T-cell (primary cell): ENCODE results near the gene C10orf67. TPM values are rescaled to one million over a fixed set of nuclear protein-coding genes. Genes with fewer than 3 reads are reported as not detected.
"Not testable (repeated sequence)": the region's sequence is repeated elsewhere in the genome, so short reads cannot be mapped to it uniquely, and the experiment has no call there.

Experiments used
- ATAC-seq, 4 experiments: fragments of 200-7000 bp in 3 of 4; fragments of 150-1000 bp in 1 of 4; cut with Tn5 transposase; replicated peaks in 1 of 4; 1 replicate in 3 of 4; 2 replicates in 1 of 4; pipeline ENCODE4 v1.10.0; 2021; ENCODE audit warnings: moderate library complexity in 3 of 4, mild to moderate bottlenecking in 2 of 4, moderate number of reproducible peaks in 1 of 4
- CTCF ChIA-PET, 2 donors: fragments of 300-600 bp; sonication (Branson Sonifier 250); formaldehyde crosslinking; loops; one replicate each; lab custom pipeline; 2022; ENCODE audit warnings: antibody characterized with exemption in 2 of 2; lab: Charles Lee
- POLR2A ChIA-PET, 2 donors: fragments of 300-600 bp; sonication (Branson Sonifier 250); formaldehyde crosslinking; loops; one replicate each; lab custom pipeline; 2022; ENCODE audit warnings: antibody characterized with exemption in 2 of 2; lab: Charles Lee
- DNase-seq, 35 experiments: peaks; one replicate each; pipeline versions ENCODE4 v3.0.0 to v3.0.0-alpha.2; 2013 to 2023
- H3K27ac ChIP-seq: one replicate; pipeline ENCODE4 v1.5.1; 2013; ENCODE audit warnings: low read length
- H3K27me3 ChIP-seq, 2 experiments: replicated peaks in 1 of 2; 1 replicate in 1 of 2; 2 replicates in 1 of 2; pipeline versions ENCODE4 v1.6.1 to v1.7.0; 2013; ENCODE audit warnings: low read length in 1 of 2, mixed read lengths in 1 of 2; ENCODE audit not compliant: control insufficient read depth in 2 of 2, insufficient read depth in 2 of 2; ENCODE audit errors: extremely low read depth in 1 of 2
- H3K36me3 ChIP-seq, 2 donors: 1 replicate in 1 of 2; 2 replicates in 1 of 2; pipeline versions ENCODE4 v1.6.1 to v1.7.0; 2013; ENCODE audit warnings: low read length in 1 of 2; ENCODE audit not compliant: control insufficient read depth in 2 of 2, insufficient read depth in 1 of 2; ENCODE audit errors: extremely low read depth in 1 of 2
- H3K4me1 ChIP-seq, 2 experiments: 1 replicate in 1 of 2; 2 replicates in 1 of 2; pipeline versions ENCODE4 v1.6.1 to v1.7.0; 2013; ENCODE audit warnings: low read length in 2 of 2, mixed read lengths in 1 of 2; ENCODE audit not compliant: insufficient read depth in 2 of 2, control insufficient read depth in 1 of 2; ENCODE audit errors: extremely low read depth in 1 of 2
- H3K4me3 ChIP-seq, 2 donors: 1 replicate in 1 of 2; 2 replicates in 1 of 2; pipeline versions ENCODE4 v1.5.1 to v1.7.0; 2013; ENCODE audit warnings: mild to moderate bottlenecking in 2 of 2, low read length in 1 of 2, moderate library complexity in 1 of 2; ENCODE audit not compliant: control insufficient read depth in 1 of 2; ENCODE audit errors: extremely low read depth in 1 of 2
- H3K9me3 ChIP-seq: 2 replicates; pipeline ENCODE4 v1.7.0; 2013
- H3K27ac Mint-ChIP-seq, 2 donors: one replicate each; pipeline ENCODE4 v1.8.0; 2020 to 2021; ENCODE audit warnings: mild to moderate bottlenecking in 2 of 2, mixed read lengths in 2 of 2
- H3K27me3 Mint-ChIP-seq, 2 donors: one replicate each; pipeline ENCODE4 v1.8.0; 2021 to 2022; ENCODE audit warnings: mixed read lengths in 2 of 2
- H3K36me3 Mint-ChIP-seq: one replicate; pipeline ENCODE4 v1.8.0; 2021; ENCODE audit warnings: mixed read lengths
- H3K4me1 Mint-ChIP-seq, 3 donors: one replicate each; pipeline ENCODE4 v1.8.0; 2020 to 2022; ENCODE audit warnings: mixed read lengths in 3 of 3, mild to moderate bottlenecking in 1 of 3
- H3K4me3 Mint-ChIP-seq, 3 donors: one replicate each; pipeline ENCODE4 v1.8.0; 2020 to 2022; ENCODE audit warnings: mild to moderate bottlenecking in 3 of 3, mixed read lengths in 3 of 3, moderate library complexity in 3 of 3
- H3K9me3 Mint-ChIP-seq, 3 donors: one replicate each; pipeline ENCODE4 v1.8.0; 2020 to 2022; ENCODE audit warnings: mixed read lengths in 3 of 3
- WGBS: methylation state at CpG from one replicate; pipeline ENCODE4 v1.1.5; 2013; ENCODE audit warnings: missing lambda C conversion rate; ENCODE audit not compliant: insufficient coverage; 5-methylcytosine and 5-hydroxymethylcytosine counted together
- total RNA-seq, 35 experiments: library from RNA in 6 of 35; stranded (reverse) in 6 of 35; fragments of 120-200 nt in 1 of 35; gene quantifications; one replicate each; pipeline versions ENCODE4 v1.2.1 to v1.2.4 and lab custom pipeline; 2013 to 2026

The C10orf67 gene
- total RNA-seq, 5 donors from 2014 or later (not counting 1 experiment from before 2014, with no cell fraction given), result 0.13 TPM; not detected in 4

- H3K4me3 Mint-ChIP-seq, result no peak overlapping the region
- Histone ChIP-seq H3K27me3 (peaks cover 2 to 13% of the 10 kb centered on the region in 2 experiments), H3K4me1 (no peaks in the 10 kb centered on the region), H3K27ac (no peak overlapping the region), H3K36me3 (no peaks in the 10 kb centered on the region), H3K9me3 (no peaks in the 10 kb centered on the region), H3K4me3 (no peak overlapping the region)
- no peak for ATAC-seq
- ChIA-PET CTCF (no interaction called here), POLR2A (no interaction called here)
- no peak for DNase-seq
- 80% methylated on average over 1 of the region's 9 CpGs for WGBS
- H3K36me3 Mint-ChIP-seq, result no peaks in the 10 kb centered on the region
- no peaks in the 10 kb centered on the region for H3K9me3 Mint-ChIP-seq
- no peak overlapping the region for H3K27ac Mint-ChIP-seq
- peaks cover 12 to 17% of the 10 kb centered on the region in 2 donors for H3K27me3 Mint-ChIP-seq
- H3K4me1 Mint-ChIP-seq, result no peaks in the 10 kb centered on the region
Measured at GRCh38 chr10:23263441-23264164, 81.0 kb downstream of the C10orf67 start.

GRCh38 chr10:23262928-23263327 is 81.7 kb downstream of the C10orf67 start:
- Histone ChIP-seq H3K27me3 (peaks cover 2 to 13% of the 10 kb centered on the region in 2 experiments), H3K9me3 (no peaks in the 10 kb centered on the region), H3K36me3 (no peaks in the 10 kb centered on the region), H3K4me3 (no peak overlapping the region), H3K27ac (no peak overlapping the region), H3K4me1 (no peaks in the 10 kb centered on the region)
- no peak for DNase-seq
- Mint-ChIP-seq H3K27ac (no peak overlapping the region), H3K4me1 (no peaks in the 10 kb centered on the region), H3K36me3 (no peaks in the 10 kb centered on the region), H3K27me3 (peaks cover 11 to 17% of the 10 kb centered on the region in 2 donors), H3K4me3 (no peak overlapping the region), H3K9me3 (no peaks in the 10 kb centered on the region)
- ChIA-PET CTCF (no interaction called here), POLR2A (no interaction called here)
- no peak for ATAC-seq
- no CpG with 5 or more reads among the region's 2 CpGs for WGBS

GRCh38 chr10:23258516-23258915 is 86.1 kb downstream of the C10orf67 start:
- Histone ChIP-seq H3K9me3 (no peaks in the 10 kb centered on the region), H3K4me1 (no peaks in the 10 kb centered on the region), H3K4me3 (no peak overlapping the region), H3K36me3 (no peaks in the 10 kb centered on the region), H3K27me3 (peaks cover 0 to under 1% of the 10 kb centered on the region in 2 experiments), H3K27ac (no peak overlapping the region)
- ChIA-PET POLR2A (no interaction called here), CTCF (no interaction called here)
- no peak for ATAC-seq
- Mint-ChIP-seq H3K36me3 (no peaks in the 10 kb centered on the region), H3K4me1 (no peaks in the 10 kb centered on the region), H3K4me3 (no peak overlapping the region), H3K27me3 (peaks cover 7 to 19% of the 10 kb centered on the region in 2 donors), H3K27ac (no peak overlapping the region), H3K9me3 (no peaks in the 10 kb centered on the region)
- no peak for DNase-seq
- 83% methylated on average over 1 of the region's 2 CpGs for WGBS

DNA sequence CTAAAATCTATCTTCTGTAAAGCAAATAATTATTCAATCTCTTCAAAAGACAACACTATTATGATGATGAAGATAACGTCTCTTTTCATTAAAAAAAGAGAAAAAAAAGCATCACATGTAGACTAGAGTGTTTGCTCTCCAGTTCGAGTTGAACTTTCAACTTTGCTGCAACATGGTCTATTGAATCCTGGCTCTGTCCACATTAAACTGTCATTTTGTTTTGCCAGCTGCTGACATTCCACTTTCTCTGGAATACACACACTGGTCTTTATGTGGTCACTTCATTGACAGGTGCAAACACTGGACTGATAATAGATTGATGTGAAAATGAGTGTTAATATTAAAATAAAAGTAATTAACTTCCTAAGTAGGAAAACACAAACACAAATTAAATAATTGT is 90.8 kb downstream of the C10orf67 start:
- 29% methylated on average over 1 of the region's 2 CpGs for WGBS
- Histone ChIP-seq H3K9me3 (no peaks in the 10 kb centered on the region), H3K4me3 (no peak overlapping the region), H3K4me1 (no peaks in the 10 kb centered on the region), H3K27ac (no peak overlapping the region), H3K27me3 (no peaks in the 10 kb centered on the region), H3K36me3 (no peaks in the 10 kb centered on the region)
- ATAC-seq (no peak), DNase-seq (no peak)
- no peak overlapping the region for H3K27ac Mint-ChIP-seq
- no peak overlapping the region for H3K4me3 Mint-ChIP-seq
- no peaks in the 10 kb centered on the region for H3K36me3 Mint-ChIP-seq
- no peaks in the 10 kb centered on the region for H3K4me1 Mint-ChIP-seq
- POLR2A ChIA-PET, result no interaction called here
- H3K27me3 Mint-ChIP-seq, result peaks cover 3 to 9% of the 10 kb centered on the region in 2 donors
- H3K9me3 Mint-ChIP-seq, result peaks cover 0 to 5% (median 2%) of the 10 kb centered on the region in 3 donors
- CTCF ChIA-PET, result no interaction called here

DNA sequence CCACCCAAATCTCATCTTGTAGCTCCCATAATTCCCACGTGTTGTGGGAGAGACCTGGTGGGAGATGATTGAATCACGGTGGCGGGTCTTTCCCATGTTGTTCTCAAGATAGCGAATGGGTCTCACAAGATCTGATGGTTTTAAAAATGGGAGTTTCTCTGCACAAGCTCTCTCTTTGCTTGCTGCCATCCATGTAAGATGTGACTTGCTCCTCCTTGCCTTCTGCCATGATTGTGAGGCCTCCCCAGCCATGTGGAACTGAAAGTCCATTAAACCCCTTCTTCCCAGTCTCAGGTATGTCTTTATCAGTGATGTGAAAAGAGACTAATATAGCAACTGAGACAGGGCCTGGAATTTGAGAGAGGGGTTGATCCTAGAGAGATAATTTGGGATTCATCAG is 91.7 kb downstream of the C10orf67 start:
- ATAC-seq, H3K36me3 Mint-ChIP-seq, H3K4me3 Mint-ChIP-seq, H3K36me3 ChIP-seq, H3K9me3 ChIP-seq, POLR2A ChIA-PET, H3K27ac Mint-ChIP-seq, H3K9me3 Mint-ChIP-seq, H3K4me3 ChIP-seq, H3K27ac ChIP-seq, DNase-seq, H3K4me1 ChIP-seq, H3K4me1 Mint-ChIP-seq, H3K27me3 ChIP-seq, CTCF ChIA-PET: not testable (repeated sequence)
- peaks cover 3 to 17% of the 10 kb centered on the region in 2 donors for H3K27me3 Mint-ChIP-seq
- WGBS, result 100% methylated on average over 1 of the region's 4 CpGs

GRCh38 chr10:23241779-23242178 is 102.8 kb downstream of the C10orf67 start:
- H3K36me3 Mint-ChIP-seq, POLR2A ChIA-PET, H3K4me3 Mint-ChIP-seq, H3K27ac ChIP-seq, H3K4me1 Mint-ChIP-seq, H3K4me3 ChIP-seq, ATAC-seq, H3K4me1 ChIP-seq, DNase-seq, CTCF ChIA-PET, H3K9me3 ChIP-seq, H3K27me3 ChIP-seq, H3K36me3 ChIP-seq, H3K27ac Mint-ChIP-seq: not testable (repeated sequence)
- Mint-ChIP-seq H3K9me3 (peaks cover 8 to 17% (median 16%) of the 10 kb centered on the region in 3 donors), H3K27me3 (peaks cover 0 to 18% of the 10 kb centered on the region in 2 donors)
- WGBS, result no CpG with 5 or more reads among the region's 1 CpG
